GM12873 (cell line): ENCODE measurements around the gene UST.

ENCODE experiments used
- TF ChIP-seq, protein P1 (sequence below): IDR thresholded peaks from 2 replicates; pipeline ENCODE4 v1.5.1; 2012; ENCODE audit warnings: low read depth, mild to moderate bottlenecking, moderate library complexity, low read length, control low read depth; ENCODE audit not compliant: insufficient read depth; ENCODE audit errors: missing control alignments

The UST gene

DNA sequence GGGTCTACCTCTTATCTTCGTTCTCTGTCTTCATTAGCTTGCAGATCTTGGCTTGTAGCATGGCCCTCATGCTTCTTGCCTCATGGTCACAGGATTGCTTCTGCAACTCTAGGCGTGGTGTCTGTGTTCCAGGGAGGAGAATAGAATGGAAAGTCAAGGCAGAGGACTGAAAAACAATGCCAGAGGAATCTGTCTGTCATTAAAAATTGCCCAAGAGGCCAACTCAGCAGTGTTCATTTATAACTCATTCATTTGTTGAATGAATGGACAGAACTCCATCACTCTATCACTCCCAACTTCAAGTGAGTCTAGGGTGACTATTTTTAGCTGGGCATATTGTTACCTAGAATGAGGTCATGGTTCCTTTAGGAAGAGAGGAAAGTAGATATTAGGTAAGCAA, 179.6 kb downstream of the UST start:
- TF ChIP-seq, protein P1, sequence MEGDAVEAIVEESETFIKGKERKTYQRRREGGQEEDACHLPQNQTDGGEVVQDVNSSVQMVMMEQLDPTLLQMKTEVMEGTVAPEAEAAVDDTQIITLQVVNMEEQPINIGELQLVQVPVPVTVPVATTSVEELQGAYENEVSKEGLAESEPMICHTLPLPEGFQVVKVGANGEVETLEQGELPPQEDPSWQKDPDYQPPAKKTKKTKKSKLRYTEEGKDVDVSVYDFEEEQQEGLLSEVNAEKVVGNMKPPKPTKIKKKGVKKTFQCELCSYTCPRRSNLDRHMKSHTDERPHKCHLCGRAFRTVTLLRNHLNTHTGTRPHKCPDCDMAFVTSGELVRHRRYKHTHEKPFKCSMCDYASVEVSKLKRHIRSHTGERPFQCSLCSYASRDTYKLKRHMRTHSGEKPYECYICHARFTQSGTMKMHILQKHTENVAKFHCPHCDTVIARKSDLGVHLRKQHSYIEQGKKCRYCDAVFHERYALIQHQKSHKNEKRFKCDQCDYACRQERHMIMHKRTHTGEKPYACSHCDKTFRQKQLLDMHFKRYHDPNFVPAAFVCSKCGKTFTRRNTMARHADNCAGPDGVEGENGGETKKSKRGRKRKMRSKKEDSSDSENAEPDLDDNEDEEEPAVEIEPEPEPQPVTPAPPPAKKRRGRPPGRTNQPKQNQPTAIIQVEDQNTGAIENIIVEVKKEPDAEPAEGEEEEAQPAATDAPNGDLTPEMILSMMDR: no peak

DNA sequence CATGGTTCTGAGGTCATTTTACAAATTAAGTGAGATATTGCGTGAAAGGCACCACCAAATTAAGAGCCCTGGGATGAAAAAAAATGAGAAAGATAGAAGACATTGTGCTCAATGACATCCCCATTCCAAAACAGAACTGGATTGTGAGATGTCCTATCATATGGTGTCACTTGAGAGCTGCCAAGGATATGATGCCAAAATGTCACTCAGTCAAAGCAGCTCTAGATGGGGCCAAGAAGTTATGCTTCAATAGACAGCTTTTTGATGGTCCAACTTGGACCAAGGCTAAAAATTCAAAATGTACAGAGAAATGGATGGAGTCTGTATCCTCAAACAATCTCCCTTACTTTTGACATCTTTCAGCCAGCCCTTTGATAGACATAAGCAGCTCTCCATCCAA, 180.8 kb downstream of the UST start:
- TF ChIP-seq, protein P1: no peak

DNA sequence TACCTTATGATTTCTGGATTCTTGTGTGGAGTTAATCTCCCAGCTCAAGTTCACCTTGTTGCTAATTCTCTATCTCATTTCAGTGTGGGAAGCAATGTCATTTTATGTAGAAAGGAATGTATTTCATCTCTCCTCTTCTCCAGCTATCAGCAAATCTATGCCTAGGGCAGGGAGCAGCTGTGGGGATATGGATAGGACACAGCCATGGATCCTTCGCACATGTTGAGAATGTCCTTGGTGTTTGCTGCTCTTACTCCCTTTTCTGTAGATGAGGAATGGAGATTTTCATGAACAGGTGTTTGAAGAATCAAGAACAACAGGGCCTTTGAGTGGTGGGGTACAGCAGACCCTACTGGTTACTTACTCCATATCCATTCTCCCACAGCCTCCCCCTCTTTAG, 182.0 kb downstream of the UST start:
- TF ChIP-seq, protein P1: no peak

DNA sequence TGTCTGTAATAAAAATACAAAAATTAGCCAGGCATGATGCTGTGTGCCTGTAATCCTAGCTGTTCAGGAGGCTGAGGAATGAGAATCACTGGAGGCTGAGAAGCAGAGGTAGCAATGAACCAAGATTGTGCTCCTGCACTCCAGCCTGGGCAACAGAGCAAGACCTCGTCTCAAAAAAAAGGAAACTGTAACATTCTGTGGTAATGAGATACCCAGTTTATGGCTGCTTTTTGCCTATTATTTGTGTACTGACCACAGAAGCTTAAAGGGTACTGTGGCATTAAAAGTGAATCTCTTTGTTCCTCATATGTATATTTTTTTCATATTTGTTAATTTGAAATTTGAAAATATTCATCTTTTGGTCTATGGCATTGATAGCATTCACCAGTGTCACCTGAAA, 185.4 kb downstream of the UST start:
- TF ChIP-seq, protein P1: no peak

DNA sequence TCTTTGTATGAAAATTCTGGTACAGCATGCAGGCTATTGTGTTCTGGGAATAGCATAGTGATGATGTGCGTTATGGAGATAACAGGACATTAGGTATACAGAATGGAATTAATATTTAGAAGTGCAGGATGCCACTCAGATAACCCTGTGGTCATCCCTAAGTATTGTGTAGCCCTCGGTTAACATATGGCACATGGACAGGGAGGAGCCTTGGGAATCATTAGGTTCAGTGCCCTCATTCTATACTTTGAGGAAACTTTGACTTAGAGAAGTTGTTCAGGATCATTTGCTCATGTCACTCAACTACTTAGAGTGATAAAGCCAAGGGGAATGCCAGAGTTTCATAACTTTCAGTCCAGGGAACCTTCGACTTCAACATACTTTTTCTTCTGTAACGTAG, 185.9 kb downstream of the UST start:
- TF ChIP-seq, protein P1: no peak

DNA sequence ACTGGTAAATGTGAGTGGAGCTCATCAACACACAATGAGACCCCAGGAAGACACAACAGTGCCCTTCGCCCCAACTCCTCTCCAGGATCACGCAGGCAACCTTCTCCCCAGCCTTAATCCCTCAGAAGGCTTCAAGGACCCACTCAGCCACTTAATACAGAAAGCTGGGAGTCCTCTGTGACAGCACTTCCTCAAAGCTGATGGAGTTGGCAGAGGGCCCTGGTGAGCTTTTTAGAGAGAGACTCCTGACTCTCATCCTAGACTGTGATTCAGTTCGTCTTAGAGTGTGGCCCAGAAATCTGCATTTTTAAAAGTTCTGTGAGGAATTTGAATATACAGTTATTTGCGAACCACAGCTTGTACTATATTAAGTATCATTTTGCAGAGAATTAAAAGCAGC, 187.7 kb downstream of the UST start:
- TF ChIP-seq, protein P1: no peak

DNA sequence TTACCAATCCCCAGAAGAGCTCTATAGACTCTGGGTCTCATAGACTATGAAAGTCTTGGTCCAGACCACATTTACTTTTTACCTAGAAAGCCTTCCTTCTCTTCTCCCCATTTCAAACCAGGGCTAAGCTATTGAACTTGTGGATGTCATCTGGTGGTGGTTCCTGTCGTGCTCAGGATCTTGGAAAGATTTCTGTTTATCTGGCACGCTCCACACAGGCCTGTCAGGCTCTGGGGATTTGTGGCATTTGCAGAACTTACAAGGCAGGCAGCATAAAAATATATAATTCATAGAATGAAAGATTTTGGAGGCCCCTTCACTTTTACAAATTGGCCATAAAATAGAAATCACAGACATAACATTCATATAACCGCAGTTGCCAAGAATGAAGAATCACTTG, 188.1 kb downstream of the UST start:
- TF ChIP-seq, protein P1: no peak

DNA sequence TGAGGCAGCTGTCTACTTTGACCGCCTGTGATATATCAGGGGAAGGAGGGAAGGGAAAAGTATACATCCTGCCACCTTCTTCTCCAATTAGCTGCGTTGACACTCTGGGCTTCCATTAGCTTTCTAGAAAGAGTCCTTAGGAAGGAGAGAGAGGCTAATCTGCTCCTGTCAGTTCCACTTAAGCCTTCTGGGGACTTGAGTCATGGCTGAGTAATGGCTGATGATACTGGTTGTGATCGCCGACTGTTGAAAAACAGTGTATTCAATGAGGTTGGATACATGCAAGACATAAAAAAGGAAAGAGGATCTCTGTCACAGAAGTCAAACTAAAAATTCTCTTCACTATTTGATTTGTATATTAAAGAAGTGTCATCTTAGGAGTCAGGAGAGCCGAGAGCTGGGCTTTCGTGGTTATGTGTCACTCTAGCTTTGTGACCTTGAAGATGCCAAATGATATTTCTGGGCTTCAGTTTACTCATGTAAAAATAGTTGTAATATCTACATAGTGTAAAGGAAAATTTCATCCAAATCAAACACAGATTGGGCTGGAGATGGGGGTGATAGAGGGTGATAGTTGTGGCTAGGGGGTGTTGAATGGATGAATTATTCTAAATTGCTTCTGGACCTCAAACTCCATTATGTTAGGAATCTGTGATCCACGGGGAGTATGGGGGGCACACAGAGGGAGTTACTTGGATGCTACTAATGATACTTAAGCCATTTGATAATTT, 189.0 kb downstream of the UST start:
- TF ChIP-seq, protein P1: no peak
